K562 (cell line): ENCODE measurements around the gene GPATCH3. TPM values are rescaled to one million over a fixed set of nuclear protein-coding genes. Genes with fewer than 3 reads are reported as not detected.
A peak's percentile ranks its signal among the peaks of the same experiment; 100 is the strongest.

Experiments used
- ATAC-seq: fragments of 200-7000 bp; cut with Tn5 transposase; 3 replicates; pipeline ENCODE4 v1.9.1; 2020; ENCODE audit warnings: moderate library complexity
- BruUV-seq: library from RNA; stranded (reverse); fragments of 400-500 nt; replicated peaks from 2 replicates; lab custom pipeline; 2021; lab: Mats Ljungman, UMichigan
- CTCF ChIA-PET: fragments of 300-600 bp; formaldehyde crosslinking; extraction: SDS; loops from one replicate; lab custom pipeline; 2021; ENCODE audit warnings: low intra/inter-chr PET ratio; lab: Yijun Ruan, JAX
- POLR2A ChIA-PET: fragments of 300-600, 350-650 bp; sonication (Branson Sonifier 250); formaldehyde crosslinking; extraction: SDS; loops from one replicate; lab custom pipeline; 2021; ENCODE audit warnings: antibody characterized with exemption, inconsistent platforms; lab: Yijun Ruan, JAX
- DNase-seq, 4 experiments: peaks; one replicate each; pipeline versions ENCODE4 v3.0.0 to v3.0.0-alpha.2; 2011 to 2018; ENCODE audit warnings: low spot score in 3 of 4, mixed read lengths in 3 of 4; ENCODE audit errors: extremely low read depth in 1 of 4
- FAIRE-seq: peaks from 2 replicates; lab custom pipeline; 2011; peaks lifted over from hg19 to GRCh38; lab: Jason Lieb, UNC
- H2AFZ ChIP-seq: 2 replicates; pipeline ENCODE4 v1.6.0; 2011; ENCODE audit warnings: low read depth, low read length, control low read depth, inconsistent platforms
- H3K27ac ChIP-seq: fragments of 200-600 bp; 3 replicates; pipeline ENCODE4 v1.8.0; 2011; ENCODE audit warnings: low read depth, mild to moderate bottlenecking, control low read depth, inconsistent platforms, low read length, moderate library complexity, mixed read lengths; ENCODE audit errors: extremely low read depth
- H3K27me3 ChIP-seq, 2 experiments: fragments of 300-600 bp in 1 of 2; 2 replicates in 1 of 2; 3 replicates in 1 of 2; pipeline versions ENCODE4 v1.6.0 to v1.8.0; 2011; ENCODE audit warnings: inconsistent platforms in 2 of 2, low read length in 2 of 2, mild to moderate bottlenecking in 1 of 2, mixed read lengths in 1 of 2, moderate library complexity in 1 of 2; ENCODE audit not compliant: control insufficient read depth in 2 of 2, insufficient read depth in 2 of 2
- H3K36me3 ChIP-seq: fragments of 300-600 bp; 3 replicates; pipeline ENCODE4 v1.8.0; 2011; ENCODE audit warnings: mild to moderate bottlenecking, low read length, inconsistent platforms; ENCODE audit not compliant: control insufficient read depth, insufficient read depth
- H3K4me1 ChIP-seq, 2 experiments: fragments of 200-600 bp in 1 of 2; replicated peaks in 1 of 2; 2 replicates in 1 of 2; 3 replicates in 1 of 2; pipeline versions ENCODE4 v1.5.1 to v1.8.0; 2011; ENCODE audit warnings: inconsistent platforms in 2 of 2, low read length in 2 of 2, mild to moderate bottlenecking in 1 of 2, mixed read lengths in 1 of 2, moderate library complexity in 1 of 2; ENCODE audit not compliant: control insufficient read depth in 2 of 2, insufficient read depth in 2 of 2
- H3K4me2 ChIP-seq: 2 replicates; pipeline ENCODE4 v1.6.1; 2011; ENCODE audit warnings: low read length, control low read depth, inconsistent platforms, mixed read lengths; ENCODE audit not compliant: insufficient read depth
- H3K4me3 ChIP-seq: fragments of 200-600 bp; sonication (generic), shearing (Covaris generic); 2 replicates; pipeline ENCODE4 v1.5.1; 2016; ENCODE audit warnings: control low read depth, inconsistent platforms
- H3K79me2 ChIP-seq: fragments of 200-600 bp; 3 replicates; pipeline ENCODE4 v1.8.0; 2011; ENCODE audit warnings: low read length, inconsistent platforms; ENCODE audit not compliant: control insufficient read depth, insufficient read depth
- H3K9ac ChIP-seq, 2 experiments: 2 replicates each; pipeline versions ENCODE4 v1.6.0 to v1.6.1; 2011; ENCODE audit warnings: low read depth in 2 of 2, low read length in 2 of 2, control low read depth in 1 of 2, inconsistent platforms in 1 of 2, mild to moderate bottlenecking in 1 of 2, mixed read lengths in 1 of 2; ENCODE audit not compliant: insufficient read depth in 1 of 2
- H3K9me1 ChIP-seq: one replicate; pipeline ENCODE4 v1.6.0; 2011; ENCODE audit warnings: inconsistent platforms, mild to moderate bottlenecking, low read length, moderate library complexity; ENCODE audit not compliant: control insufficient read depth, insufficient read depth
- H3K9me3 ChIP-seq: replicated peaks from 2 replicates; pipeline ENCODE4 v1.5.1; 2011; ENCODE audit warnings: low read depth, low read length, inconsistent platforms; ENCODE audit not compliant: control insufficient read depth, insufficient read depth
- H4K20me1 ChIP-seq: replicated peaks from 2 replicates; pipeline ENCODE4 v1.6.1; 2011; ENCODE audit warnings: low read length, inconsistent platforms, mixed read lengths; ENCODE audit not compliant: control insufficient read depth, insufficient read depth
- C11orf30 ChIP-seq: fragments of 450-650 bp; IDR thresholded peaks from 2 replicates; pipeline ENCODE4 v1.6.1; 2016; ENCODE audit warnings: low read depth, mild to moderate bottlenecking
- CEBPB ChIP-seq: fragments of 450-650 bp; IDR thresholded peaks from 2 replicates; pipeline ENCODE4 v1.6.1; 2016; ENCODE audit warnings: missing genetic modification characterization, missing compliant biosample characterization
- CEBPG ChIP-seq, 3 experiments: fragments of 200-800 bp in 1 of 3; sonication (Bioruptor generic) in 1 of 3; sonication (generic) in 1 of 3; formaldehyde crosslinking in 1 of 3; IDR thresholded peaks in 2 of 3; conservative IDR thresholded peaks in 1 of 3; 2 replicates each; pipeline versions ENCODE4 v1.6.1 to v1.8.0; 2016 to 2022; ENCODE audit warnings: missing compliant biosample characterization in 2 of 3, missing genetic modification characterization in 2 of 3, mild to moderate bottlenecking in 1 of 3, missing genetic modification reagents in 1 of 3
- FOXJ2 ChIP-seq: fragments of 200-800 bp; sonication (Bioruptor generic); IDR thresholded peaks from 2 replicates; pipeline ENCODE4 v1.6.1; 2016; ENCODE audit warnings: missing genetic modification characterization, missing compliant biosample characterization
- NFIC ChIP-seq: fragments of 450-650 bp; IDR thresholded peaks from 2 replicates; pipeline ENCODE4 v1.6.1; 2017; ENCODE audit warnings: mild to moderate bottlenecking, inconsistent platforms
- NR2C2 ChIP-seq, 2 experiments: fragments of 200-800 bp in 1 of 2; sonication (Bioruptor generic) in 1 of 2; sonication (generic) in 1 of 2; formaldehyde crosslinking in 1 of 2; IDR thresholded peaks; 2 replicates each; pipeline versions ENCODE4 v1.6.1 to v1.8.0; 2016 to 2022; ENCODE audit warnings: mild to moderate bottlenecking in 1 of 2, missing compliant biosample characterization in 1 of 2, missing genetic modification characterization in 1 of 2, missing genetic modification reagents in 1 of 2
- SRSF3 ChIP-seq: fragments of 200-400 bp; formaldehyde crosslinking; IDR thresholded peaks from 2 replicates; pipeline ENCODE4 v1.6.1; 2016; ENCODE audit warnings: mild to moderate bottlenecking, low read length, moderate library complexity; ENCODE audit not compliant: insufficient read depth
- ZKSCAN3 ChIP-seq: fragments of 250-450 bp; sonication (Bioruptor Pico); IDR thresholded peaks from 2 replicates; pipeline ENCODE4 v1.4.0; 2020
- ZNF551 ChIP-seq: fragments of 250-450 bp; sonication (Bioruptor Pico); IDR thresholded peaks from 2 replicates; pipeline ENCODE4 v1.5.0; 2021; ENCODE audit warnings: mild to moderate bottlenecking, moderate library complexity
- ZNF699 ChIP-seq: fragments of 250-450 bp; sonication (Bioruptor Pico); IDR thresholded peaks from 2 replicates; pipeline ENCODE4 v1.8.0; 2021; ENCODE audit warnings: mild to moderate bottlenecking, moderate library complexity; ENCODE audit not compliant: insufficient replicate concordance
- WGBS: fragments of 100-300 bp; shearing (Covaris generic); methylation state at CpG from one replicate; pipeline ENCODE4 v1.1.6; 2016; ENCODE audit warnings: low coverage, mixed read lengths; ENCODE audit not compliant: insufficient coverage; ENCODE audit errors: missing lambda C conversion rate; 5-methylcytosine and 5-hydroxymethylcytosine counted together
- in situ Hi-C: fragments of 300-500 bp; cut with MboI; formaldehyde crosslinking; loops from 4 replicates; pipeline ENCODE4 v1.15.0; 2018; ENCODE audit warnings: inconsistent platforms, mixed read lengths
- intact Hi-C: fragments of 100-400 bp; cut with micrococcal nuclease; formaldehyde crosslinking; loops from 2 replicates; pipeline ENCODE4 v1.14.2; 2022
- polyA plus RNA-seq, 8 experiments: library from polyadenylated mRNA; depleted of rRNA in 4 of 8; stranded (reverse) in 5 of 8; unstranded in 3 of 8; fragments of >200 nt; fragmentation: Nextera tagmentation in 2 of 8; fragmentation: Illumina TruSeq in 1 of 8; extraction: Ambion mirVana in 2 of 8; extraction: Trizol in 1 of 8; gene quantifications; 2 replicates each; pipeline versions ENCODE4 v1.2.1 to v1.2.3, GENCODE V29; 2011 to 2014; ENCODE audit warnings: inconsistent platforms in 1 of 8, missing spikeins in 1 of 8
- total RNA-seq, 7 experiments: library from RNA; depleted of rRNA in 6 of 7; stranded (reverse); fragments of >200 nt in 6 of 7; fragmentation: Illumina TruSeq in 2 of 7; extraction: Trizol in 2 of 7; gene quantifications; 2 replicates each; pipeline versions ENCODE4 v1.2.1 to v1.2.3, GENCODE V29; 2011 to 2021; ENCODE audit warnings: low replicate concordance in 1 of 7
- TF ChIP-seq, protein P1 (sequence below), 2 experiments: fragments of 450-650 bp in 1 of 2; sonication (generic) in 1 of 2; formaldehyde crosslinking in 1 of 2; IDR thresholded peaks; 2 replicates each; pipeline versions ENCODE4 v1.7.1 to v1.9.0; 2016 to 2022; ENCODE audit warnings: inconsistent platforms in 1 of 2, mild to moderate bottlenecking in 1 of 2, missing genetic modification reagents in 1 of 2

Gene GPATCH3
- total and polyA plus RNA-seq, 9 of the 15 experiments (the other 6 are each of a cell fraction or from before 2014, with no cell fraction given), result 1.6 to 23.0 (median 13.3) TPM

DNA sequence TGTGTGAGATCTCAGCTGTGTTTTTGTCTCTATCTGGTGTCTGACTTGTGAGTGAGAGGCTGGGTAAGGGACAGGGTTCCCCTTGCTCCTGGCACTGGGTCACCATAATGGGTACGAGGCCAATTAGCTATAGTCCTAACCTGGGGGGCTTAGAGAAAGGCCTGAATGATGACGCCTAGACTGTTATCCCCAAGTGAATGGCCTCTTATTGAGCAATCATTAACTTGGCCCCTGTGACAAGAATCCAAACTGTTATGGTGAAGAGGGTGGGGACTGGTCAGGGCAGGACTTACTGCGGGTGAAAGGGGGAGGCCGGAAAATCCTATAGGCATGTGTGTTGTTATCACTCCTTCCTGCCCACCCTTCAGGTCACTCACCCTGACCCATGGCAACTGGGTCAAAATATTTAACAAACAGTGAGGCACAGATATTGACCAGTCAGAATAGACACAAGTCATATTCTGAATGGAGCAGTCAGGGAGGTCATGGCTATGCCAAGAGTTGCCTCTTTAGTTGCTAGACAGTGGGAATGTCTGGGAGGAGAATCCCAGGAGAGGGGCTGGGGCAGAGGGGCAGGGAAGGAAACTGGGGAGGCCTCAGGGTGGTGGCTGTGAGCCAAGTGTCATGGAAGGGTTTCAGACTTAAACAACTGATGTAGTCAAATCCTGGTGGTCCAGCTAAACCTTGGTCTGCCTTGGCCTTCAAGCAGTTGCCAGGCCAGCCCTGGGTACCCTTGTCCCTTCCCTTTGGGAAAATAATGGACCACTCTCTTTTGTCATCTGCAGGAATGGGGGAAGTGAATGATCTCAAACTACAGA, 10.3 kb upstream of the GPATCH3 start:
- H4K20me1 ChIP-seq, result no peaks in the 10 kb centered on the region
- CTCF ChIA-PET, result no interaction called here
- no peak overlapping the region for H3K4me3 ChIP-seq
- intact Hi-C loops (no loop called here), in situ Hi-C loops (no loop called here)
- H3K4me1 ChIP-seq, result peaks cover 30 to 32% of the 10 kb centered on the region in 2 experiments
- peak overlapping the region; percentile 6; the same call in 1 of the 2 replicates for H2AFZ ChIP-seq
- WGBS, result 29% methylated on average over 4 of the region's 4 CpGs
- no TSS peak for BruUV-seq
- H3K9ac ChIP-seq, result peak overlapping the region in 1 of 2 experiments; percentile 46; a peak in 1 of 4 replicates
- POLR2A ChIA-PET, result interaction anchor here (0.7 to 2.4 kb wide), 2 partner anchors 10 to 39 kb away, joined by 3 to 12 read pairs; partner anchors contain the start of gene GPATCH3
- H3K27me3 ChIP-seq, result no peaks in the 10 kb centered on the region
- no peak for FAIRE-seq
- no peaks in the 10 kb centered on the region for H3K9me1 ChIP-seq
- H3K27ac ChIP-seq, result no peak overlapping the region
- peak in 3 of 4 experiments; percentile 13 to 46 (median 34) for DNase-seq
- no peaks in the 10 kb centered on the region for H3K36me3 ChIP-seq
- no peak for ATAC-seq
- no peaks in the 10 kb centered on the region for H3K9me3 ChIP-seq
- H3K4me2 ChIP-seq, result no peak overlapping the region
- no peaks in the 10 kb centered on the region for H3K79me2 ChIP-seq
- TF ChIP-seq NR2C2 (CRISPR knock-in tag; IDR thresholded peaks at IDR 0.05) (no peak), NR2C2 (tag; IDR thresholded peaks at IDR 0.05) (peak; percentile 40; the same call in 1 of the 2 replicates), SRSF3 (no peak), ZKSCAN3 (CRISPR knock-in tag) (no peak), NFIC (peak; percentile 24; the same call in 1 of the 2 replicates), FOXJ2 (tag) (peak; percentile 42; the same call in 1 of the 2 replicates), CEBPB (tag) (peak; percentile 88), C11orf30 (no peak), ZNF551 (CRISPR knock-in tag) (no peak), CEBPG (CRISPR knock-in tag; IDR thresholded peaks at IDR 0.05) (peak; percentile 72), CEBPG (tag; conservative IDR thresholded peaks at IDR 0.05 in 1 of 2, IDR thresholded peaks at IDR 0.05 in 1 of 2) (peak; percentile 73 to 76), ZNF699 (CRISPR knock-in tag) (no peak)
- TF ChIP-seq, protein P1, sequence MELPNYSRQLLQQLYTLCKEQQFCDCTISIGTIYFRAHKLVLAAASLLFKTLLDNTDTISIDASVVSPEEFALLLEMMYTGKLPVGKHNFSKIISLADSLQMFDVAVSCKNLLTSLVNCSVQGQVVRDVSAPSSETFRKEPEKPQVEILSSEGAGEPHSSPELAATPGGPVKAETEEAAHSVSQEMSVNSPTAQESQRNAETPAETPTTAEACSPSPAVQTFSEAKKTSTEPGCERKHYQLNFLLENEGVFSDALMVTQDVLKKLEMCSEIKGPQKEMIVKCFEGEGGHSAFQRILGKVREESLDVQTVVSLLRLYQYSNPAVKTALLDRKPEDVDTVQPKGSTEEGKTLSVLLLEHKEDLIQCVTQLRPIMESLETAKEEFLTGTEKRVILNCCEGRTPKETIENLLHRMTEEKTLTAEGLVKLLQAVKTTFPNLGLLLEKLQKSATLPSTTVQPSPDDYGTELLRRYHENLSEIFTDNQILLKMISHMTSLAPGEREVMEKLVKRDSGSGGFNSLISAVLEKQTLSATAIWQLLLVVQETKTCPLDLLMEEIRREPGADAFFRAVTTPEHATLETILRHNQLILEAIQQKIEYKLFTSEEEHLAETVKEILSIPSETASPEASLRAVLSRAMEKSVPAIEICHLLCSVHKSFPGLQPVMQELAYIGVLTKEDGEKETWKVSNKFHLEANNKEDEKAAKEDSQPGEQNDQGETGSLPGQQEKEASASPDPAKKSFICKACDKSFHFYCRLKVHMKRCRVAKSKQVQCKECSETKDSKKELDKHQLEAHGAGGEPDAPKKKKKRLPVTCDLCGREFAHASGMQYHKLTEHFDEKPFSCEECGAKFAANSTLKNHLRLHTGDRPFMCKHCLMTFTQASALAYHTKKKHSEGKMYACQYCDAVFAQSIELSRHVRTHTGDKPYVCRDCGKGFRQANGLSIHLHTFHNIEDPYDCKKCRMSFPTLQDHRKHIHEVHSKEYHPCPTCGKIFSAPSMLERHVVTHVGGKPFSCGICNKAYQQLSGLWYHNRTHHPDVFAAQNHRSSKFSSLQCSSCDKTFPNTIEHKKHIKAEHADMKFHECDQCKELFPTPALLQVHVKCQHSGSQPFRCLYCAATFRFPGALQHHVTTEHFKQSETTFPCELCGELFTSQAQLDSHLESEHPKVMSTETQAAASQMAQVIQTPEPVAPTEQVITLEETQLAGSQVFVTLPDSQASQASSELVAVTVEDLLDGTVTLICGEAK (IDR thresholded peaks at IDR 0.05), result no peak
- TF ChIP-seq, protein P1 (CRISPR knock-in tag; IDR thresholded peaks at IDR 0.05), result no peak
